Measurements from ENCODE around the gene GPR161.

DNA sequence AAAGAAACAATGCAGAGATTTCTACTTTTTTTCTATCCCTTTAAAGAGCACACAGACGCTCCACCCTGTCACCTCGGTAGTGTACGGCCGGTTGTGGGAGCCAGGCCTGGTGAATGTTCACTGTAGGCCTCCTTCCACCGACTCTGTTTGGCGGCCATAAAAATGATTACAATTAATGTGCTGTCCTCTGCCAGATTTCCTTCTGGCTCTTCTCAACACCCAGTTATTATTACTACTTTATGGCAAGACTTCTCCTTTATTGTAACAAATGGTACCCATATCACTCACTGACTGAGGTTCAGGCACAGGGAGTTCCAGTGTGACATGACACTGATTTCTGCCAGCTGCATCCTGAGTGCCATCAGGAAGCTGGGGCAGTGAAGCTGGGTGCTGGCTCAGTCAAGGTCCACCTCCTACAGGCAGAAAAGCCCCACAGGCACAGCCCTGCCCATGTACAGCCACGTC is 37.4 kb downstream of the GPR161 start:
- TF ChIP-seq, protein P1, sequence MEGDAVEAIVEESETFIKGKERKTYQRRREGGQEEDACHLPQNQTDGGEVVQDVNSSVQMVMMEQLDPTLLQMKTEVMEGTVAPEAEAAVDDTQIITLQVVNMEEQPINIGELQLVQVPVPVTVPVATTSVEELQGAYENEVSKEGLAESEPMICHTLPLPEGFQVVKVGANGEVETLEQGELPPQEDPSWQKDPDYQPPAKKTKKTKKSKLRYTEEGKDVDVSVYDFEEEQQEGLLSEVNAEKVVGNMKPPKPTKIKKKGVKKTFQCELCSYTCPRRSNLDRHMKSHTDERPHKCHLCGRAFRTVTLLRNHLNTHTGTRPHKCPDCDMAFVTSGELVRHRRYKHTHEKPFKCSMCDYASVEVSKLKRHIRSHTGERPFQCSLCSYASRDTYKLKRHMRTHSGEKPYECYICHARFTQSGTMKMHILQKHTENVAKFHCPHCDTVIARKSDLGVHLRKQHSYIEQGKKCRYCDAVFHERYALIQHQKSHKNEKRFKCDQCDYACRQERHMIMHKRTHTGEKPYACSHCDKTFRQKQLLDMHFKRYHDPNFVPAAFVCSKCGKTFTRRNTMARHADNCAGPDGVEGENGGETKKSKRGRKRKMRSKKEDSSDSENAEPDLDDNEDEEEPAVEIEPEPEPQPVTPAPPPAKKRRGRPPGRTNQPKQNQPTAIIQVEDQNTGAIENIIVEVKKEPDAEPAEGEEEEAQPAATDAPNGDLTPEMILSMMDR (IDR thresholded peaks at IDR 0.05), result no peak
- no peak for TF ChIP-seq EZH2 (IDR thresholded peaks at IDR 0.05; ENCODE audit: borderline replicate concordance, insufficient read depth, low read depth, low read length, poor library complexity, severe bottlenecking)
